ENCODE results near the gene ARSB.

- TF ChIP-seq SUZ12 (IDR thresholded peaks at IDR 0.05): no peak
- no peak for TF ChIP-seq FOXM1 (IDR thresholded peaks at IDR 0.05; ENCODE audit: borderline replicate concordance)
- no peak for TF ChIP-seq FOXK2 (IDR thresholded peaks at IDR 0.05)
Measured at GRCh38 chr5:78731884-78732283, 253.2 kb downstream of the ARSB start.
